HL-60 (cell line): ENCODE data around the gene HMCN2.

Source experiments
- DNase-seq, 2 experiments: peaks; one replicate each; pipeline ENCODE4 v3.0.0-alpha.2; 2010 to 2020; ENCODE audit warnings: low read depth in 1 of 2, low spot score in 1 of 2
- H3K27ac ChIP-seq: fragments of 250-450 bp; sonication (Bioruptor Pico); replicated peaks from 2 replicates; pipeline ENCODE4 v1.5.1; 2020; ENCODE audit warnings: mild to moderate bottlenecking, moderate library complexity
- H3K27me3 ChIP-seq: fragments of 250-450 bp; sonication (Bioruptor Pico); 2 replicates; pipeline ENCODE4 v1.5.1; 2021; ENCODE audit warnings: mild to moderate bottlenecking, moderate library complexity; ENCODE audit not compliant: insufficient read depth, poor library complexity, severe bottlenecking
- H3K4me3 ChIP-seq: replicated peaks from 2 replicates; pipeline ENCODE4 v1.5.1; 2011; ENCODE audit warnings: mild to moderate bottlenecking, control low read depth, low read length; ENCODE audit not compliant: insufficient read depth
- GABPA ChIP-seq: IDR thresholded peaks from 2 replicates; pipeline ENCODE4 v1.6.1; 2012; ENCODE audit warnings: low read depth
- POLR2AphosphoS5 ChIP-seq: IDR thresholded peaks from 2 replicates; pipeline ENCODE4 v1.6.1; 2012; ENCODE audit warnings: low read depth
- SPI1 ChIP-seq: IDR thresholded peaks from 2 replicates; pipeline ENCODE4 v1.6.1; 2012; ENCODE audit warnings: low read depth, mild to moderate bottlenecking, borderline replicate concordance
- TF ChIP-seq, protein P1 (sequence below): IDR thresholded peaks from 2 replicates; pipeline ENCODE4 v1.6.1; 2012; ENCODE audit warnings: low read depth; ENCODE audit not compliant: insufficient replicate concordance
- TF ChIP-seq, protein P2 (sequence below): IDR thresholded peaks from one replicate; pipeline ENCODE4 v1.5.1; 2011; ENCODE audit warnings: low read length, control low read depth, inconsistent platforms; ENCODE audit not compliant: insufficient read depth

HMCN2 gene

DNA sequence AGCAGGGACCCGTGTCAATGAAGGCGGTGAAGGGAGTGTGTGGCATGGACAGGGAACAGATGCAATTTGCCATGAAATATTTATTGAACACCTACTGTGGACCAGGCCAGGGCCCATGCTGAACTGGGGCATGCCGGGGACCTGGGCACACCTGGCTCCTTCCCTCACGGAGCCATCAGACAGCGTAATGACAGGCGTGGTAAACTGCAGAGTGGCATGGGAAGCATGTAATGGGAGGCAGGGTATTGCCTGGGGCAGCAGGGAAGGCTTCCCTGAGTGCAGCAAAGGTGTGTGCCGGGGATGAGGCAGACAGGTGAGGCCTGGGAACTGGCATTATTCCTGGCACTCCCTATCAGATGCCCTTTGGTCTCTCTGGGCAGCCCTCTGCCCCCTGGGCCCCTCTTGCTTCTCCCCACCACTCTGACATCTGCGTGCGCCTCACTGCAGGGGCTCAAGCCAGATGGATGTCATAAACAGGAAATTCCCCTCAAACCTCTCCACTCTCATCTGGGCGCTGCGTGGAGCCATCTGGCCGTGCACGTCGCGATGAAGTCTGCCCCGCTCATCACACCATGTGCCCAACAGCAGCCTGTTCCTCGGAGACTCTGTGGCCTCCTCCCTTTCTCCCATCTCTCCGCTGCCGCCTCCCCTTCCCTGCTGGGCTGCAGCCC, 67.6 kb downstream of the HMCN2 start:
- Histone ChIP-seq H3K27me3 (peaks cover 20% of the 10 kb centered on the region), H3K4me3 (no peak overlapping the region), H3K27ac (no peak overlapping the region)
- TF ChIP-seq POLR2AphosphoS5 = no peak
- no peak for TF ChIP-seq GABPA
- no peak for TF ChIP-seq SPI1
- TF ChIP-seq, protein P1, sequence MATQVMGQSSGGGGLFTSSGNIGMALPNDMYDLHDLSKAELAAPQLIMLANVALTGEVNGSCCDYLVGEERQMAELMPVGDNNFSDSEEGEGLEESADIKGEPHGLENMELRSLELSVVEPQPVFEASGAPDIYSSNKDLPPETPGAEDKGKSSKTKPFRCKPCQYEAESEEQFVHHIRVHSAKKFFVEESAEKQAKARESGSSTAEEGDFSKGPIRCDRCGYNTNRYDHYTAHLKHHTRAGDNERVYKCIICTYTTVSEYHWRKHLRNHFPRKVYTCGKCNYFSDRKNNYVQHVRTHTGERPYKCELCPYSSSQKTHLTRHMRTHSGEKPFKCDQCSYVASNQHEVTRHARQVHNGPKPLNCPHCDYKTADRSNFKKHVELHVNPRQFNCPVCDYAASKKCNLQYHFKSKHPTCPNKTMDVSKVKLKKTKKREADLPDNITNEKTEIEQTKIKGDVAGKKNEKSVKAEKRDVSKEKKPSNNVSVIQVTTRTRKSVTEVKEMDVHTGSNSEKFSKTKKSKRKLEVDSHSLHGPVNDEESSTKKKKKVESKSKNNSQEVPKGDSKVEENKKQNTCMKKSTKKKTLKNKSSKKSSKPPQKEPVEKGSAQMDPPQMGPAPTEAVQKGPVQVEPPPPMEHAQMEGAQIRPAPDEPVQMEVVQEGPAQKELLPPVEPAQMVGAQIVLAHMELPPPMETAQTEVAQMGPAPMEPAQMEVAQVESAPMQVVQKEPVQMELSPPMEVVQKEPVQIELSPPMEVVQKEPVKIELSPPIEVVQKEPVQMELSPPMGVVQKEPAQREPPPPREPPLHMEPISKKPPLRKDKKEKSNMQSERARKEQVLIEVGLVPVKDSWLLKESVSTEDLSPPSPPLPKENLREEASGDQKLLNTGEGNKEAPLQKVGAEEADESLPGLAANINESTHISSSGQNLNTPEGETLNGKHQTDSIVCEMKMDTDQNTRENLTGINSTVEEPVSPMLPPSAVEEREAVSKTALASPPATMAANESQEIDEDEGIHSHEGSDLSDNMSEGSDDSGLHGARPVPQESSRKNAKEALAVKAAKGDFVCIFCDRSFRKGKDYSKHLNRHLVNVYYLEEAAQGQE = no peak
- TF ChIP-seq, protein P2, sequence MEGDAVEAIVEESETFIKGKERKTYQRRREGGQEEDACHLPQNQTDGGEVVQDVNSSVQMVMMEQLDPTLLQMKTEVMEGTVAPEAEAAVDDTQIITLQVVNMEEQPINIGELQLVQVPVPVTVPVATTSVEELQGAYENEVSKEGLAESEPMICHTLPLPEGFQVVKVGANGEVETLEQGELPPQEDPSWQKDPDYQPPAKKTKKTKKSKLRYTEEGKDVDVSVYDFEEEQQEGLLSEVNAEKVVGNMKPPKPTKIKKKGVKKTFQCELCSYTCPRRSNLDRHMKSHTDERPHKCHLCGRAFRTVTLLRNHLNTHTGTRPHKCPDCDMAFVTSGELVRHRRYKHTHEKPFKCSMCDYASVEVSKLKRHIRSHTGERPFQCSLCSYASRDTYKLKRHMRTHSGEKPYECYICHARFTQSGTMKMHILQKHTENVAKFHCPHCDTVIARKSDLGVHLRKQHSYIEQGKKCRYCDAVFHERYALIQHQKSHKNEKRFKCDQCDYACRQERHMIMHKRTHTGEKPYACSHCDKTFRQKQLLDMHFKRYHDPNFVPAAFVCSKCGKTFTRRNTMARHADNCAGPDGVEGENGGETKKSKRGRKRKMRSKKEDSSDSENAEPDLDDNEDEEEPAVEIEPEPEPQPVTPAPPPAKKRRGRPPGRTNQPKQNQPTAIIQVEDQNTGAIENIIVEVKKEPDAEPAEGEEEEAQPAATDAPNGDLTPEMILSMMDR = no peak
- DNase-seq = no peak

DNA sequence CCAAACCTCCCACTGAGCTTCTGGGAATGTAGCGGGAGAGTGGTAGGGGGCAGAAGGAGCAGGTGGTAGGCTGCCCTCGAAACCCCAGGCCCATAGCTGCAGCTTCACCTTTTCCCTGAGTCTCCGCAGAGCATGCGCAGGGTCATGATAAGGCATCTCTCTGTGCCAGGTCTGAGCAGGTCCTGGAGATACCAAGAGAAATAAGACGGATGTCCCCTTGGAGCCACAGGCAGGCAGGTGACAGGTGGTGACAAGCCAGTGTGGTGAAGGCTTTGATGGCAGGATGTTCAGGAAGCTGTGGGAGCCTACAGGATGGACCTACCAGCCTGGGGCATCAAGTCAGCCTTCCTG, 68.1 kb downstream of the HMCN2 start:
- no peak for DNase-seq
- Histone ChIP-seq H3K27ac (no peak overlapping the region), H3K4me3 (no peak overlapping the region), H3K27me3 (peaks cover 16% of the 10 kb centered on the region)
- TF ChIP-seq, protein P2 = no peak
- TF ChIP-seq, protein P1 = no peak
- TF ChIP-seq SPI1 (no peak), POLR2AphosphoS5 (no peak), GABPA (no peak)

DNA sequence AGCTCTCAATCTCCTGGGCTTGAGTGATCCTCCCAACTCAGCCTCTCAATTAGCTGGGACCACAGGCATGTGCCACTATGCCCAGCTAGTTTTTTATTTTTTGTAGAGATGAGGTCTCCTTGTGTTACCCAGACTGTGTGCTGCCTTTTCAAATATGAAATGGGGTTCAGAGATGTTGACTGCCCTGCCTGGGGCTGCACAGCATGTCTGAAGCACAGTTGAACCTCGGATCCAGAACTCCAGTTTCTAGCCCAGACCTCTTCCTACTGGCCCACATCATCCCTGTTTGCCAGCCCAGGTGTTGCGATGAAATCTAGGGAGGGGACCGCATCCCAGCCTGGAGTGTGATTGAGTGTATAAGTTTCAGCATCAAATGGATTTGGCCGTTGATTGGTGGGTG, 69.4 kb downstream of the HMCN2 start:
- Histone ChIP-seq H3K27me3 (peaks cover 9% of the 10 kb centered on the region), H3K27ac (no peak overlapping the region), H3K4me3 (no peak overlapping the region)
- TF ChIP-seq POLR2AphosphoS5 = no peak
- no peak for DNase-seq

DNA sequence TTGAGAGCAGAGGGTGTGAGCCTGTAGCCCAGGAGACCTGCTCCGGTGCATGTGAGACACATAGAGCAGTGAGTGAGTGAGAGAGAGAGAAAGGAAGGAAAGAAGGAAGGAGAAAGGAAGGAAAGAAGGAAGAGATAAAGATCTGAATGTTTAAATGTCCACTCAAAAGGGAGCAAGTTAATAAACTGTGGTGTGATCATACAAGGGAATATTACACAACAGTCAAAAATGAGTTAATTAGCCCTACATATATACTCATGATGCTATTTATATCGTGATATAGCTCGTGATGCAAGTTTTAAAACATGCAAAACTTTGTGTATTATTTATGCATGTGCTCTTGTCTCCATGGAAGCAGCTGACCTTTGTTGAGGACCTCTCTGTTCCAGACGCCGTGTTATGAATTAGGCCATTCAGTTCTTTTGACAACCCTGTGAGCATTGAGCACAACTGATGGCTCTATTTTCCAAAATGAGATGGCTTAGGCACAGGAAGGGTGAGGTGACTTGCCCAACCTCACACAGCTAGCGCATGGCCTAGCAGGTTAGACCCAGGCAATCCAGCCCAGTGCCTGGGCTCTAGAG, 70.6 kb downstream of the HMCN2 start:
- Histone ChIP-seq H3K27ac (no peak overlapping the region), H3K27me3 (peaks cover 11% of the 10 kb centered on the region), H3K4me3 (no peak overlapping the region)
- DNase-seq = no peak
- TF ChIP-seq GABPA = no peak
- TF ChIP-seq, protein P2 = no peak
- no peak for TF ChIP-seq POLR2AphosphoS5
- no peak for TF ChIP-seq SPI1
- TF ChIP-seq, protein P1 = no peak
